ENCODE data around the gene WDR62.
A peak's percentile ranks its signal among the peaks of the same experiment; 100 is the strongest.
"Not testable (repeated sequence)": the region's sequence is repeated elsewhere in the genome, so short reads cannot be mapped to it uniquely, and the experiment has no call there.

The WDR62 gene

GRCh38 chr19:36032251-36033104 is 22.2 kb upstream of the WDR62 start, which contains the start of gene CLIP3:
TSS of gene CLIP3 (minus strand) at chr19:36032873. CDS start at chr19:36032357, 516 bp downstream.
- peak; percentile 29 to 47 for DNase-seq (ENCODE audit: low read depth in 2 of 2)

- DNase-seq (ENCODE audit: low read depth in 2 of 2): no peak
Measured at GRCh38 chr19:36040495-36040894, 14.2 kb upstream of the WDR62 start.

GRCh38 chr19:36041092-36041491 is 13.6 kb upstream of the WDR62 start:
- not testable (repeated sequence) for DNase-seq (ENCODE audit: low read depth in 2 of 2)

GRCh38 chr19:36041831-36042230 is 12.9 kb upstream of the WDR62 start:
- no peak for DNase-seq (ENCODE audit: low read depth in 2 of 2)

- DNase-seq (ENCODE audit: low read depth in 2 of 2): no peak
Measured at GRCh38 chr19:36043952-36044351, 10.7 kb upstream of the WDR62 start.

GRCh38 chr19:36046443-36047050 is 8.2 kb upstream of the WDR62 start:
- no peak for DNase-seq (ENCODE audit: low read depth in 2 of 2)

GRCh38 chr19:36047835-36048234 is 6.9 kb upstream of the WDR62 start:
- no peak for DNase-seq (ENCODE audit: low read depth in 2 of 2)

GRCh38 chr19:36049080-36049698 is 5.5 kb upstream of the WDR62 start:
- no peak for DNase-seq (ENCODE audit: low read depth in 2 of 2)

- DNase-seq (ENCODE audit: low read depth in 2 of 2): no peak
Measured at GRCh38 chr19:36051236-36051635, 3.5 kb upstream of the WDR62 start.

GRCh38 chr19:36051637-36052036 is 3.1 kb upstream of the WDR62 start:
- DNase-seq (ENCODE audit: low read depth in 2 of 2): no peak

GRCh38 chr19:36054119-36054732 is 471 bp upstream of the WDR62 start, which contains the start of gene THAP8:
TSS of gene THAP8 (minus strand) at chr19:36054285. CDS start at chr19:36054217, 68 bp downstream.
- DNase-seq (ENCODE audit: low read depth in 2 of 2): peak; percentile 99

- no peak for DNase-seq (ENCODE audit: low read depth in 2 of 2)
Measured at GRCh38 chr19:36058481-36059179, 3.9 kb downstream of the WDR62 start.

- no peak for DNase-seq (ENCODE audit: low read depth in 2 of 2)
Measured at GRCh38 chr19:36059180-36059910, 4.6 kb downstream of the WDR62 start.

- DNase-seq (ENCODE audit: low read depth in 2 of 2): peak in 1 of 2 donors; percentile 5
Measured at GRCh38 chr19:36060430-36060829, 5.7 kb downstream of the WDR62 start.

- DNase-seq (ENCODE audit: low read depth in 2 of 2): no peak
Measured at GRCh38 chr19:36061367-36061766, 6.7 kb downstream of the WDR62 start.

GRCh38 chr19:36064826-36065225 is 10.1 kb downstream of the WDR62 start:
- no peak for DNase-seq (ENCODE audit: low read depth in 2 of 2)

GRCh38 chr19:36067681-36068080 is 13.0 kb downstream of the WDR62 start:
- no peak for DNase-seq (ENCODE audit: low read depth in 2 of 2)

- not testable (repeated sequence) for DNase-seq (ENCODE audit: low read depth in 2 of 2)
Measured at GRCh38 chr19:36068810-36069499, 14.3 kb downstream of the WDR62 start.

- DNase-seq (ENCODE audit: low read depth in 2 of 2): no peak
Measured at GRCh38 chr19:36072081-36072480, 17.4 kb downstream of the WDR62 start.
